Right lobe of liver (tissue), 6 donors: ENCODE data around the gene REG4. TPM values are rescaled to one million over a fixed set of nuclear protein-coding genes. Genes with fewer than 3 reads are reported as not detected.

ENCODE experiments used
- ATAC-seq, 4 donors: fragments of 200-7000 bp; cut with Tn5 transposase; one replicate each; pipeline ENCODE4 v1.9.1; 2020; ENCODE audit warnings: mild to moderate bottlenecking in 4 of 4, moderate library complexity in 4 of 4
- DNase-seq, 3 donors: peaks; one replicate each; pipeline ENCODE4 v3.0.0-alpha.2; 2020
- H3K27ac ChIP-seq, 3 donors: fragments of 200-600 bp; one replicate each; pipeline ENCODE4 v1.8.0; 2022
- H3K27me3 ChIP-seq, 2 donors: fragments of 200-600 bp; one replicate each; pipeline ENCODE4 v1.8.0; 2022
- H3K36me3 ChIP-seq, 4 donors: fragments of 200-600 bp; sonication (generic) in 1 of 4; one replicate each; pipeline versions ENCODE4 v1.5.1 to v1.8.0; 2017 to 2022; ENCODE audit warnings: control low read depth in 1 of 4
- H3K4me1 ChIP-seq, 4 donors: fragments of 200-600 bp; sonication (generic) in 1 of 4; one replicate each; pipeline versions ENCODE4 v1.5.1 to v1.8.0; 2017 to 2022; ENCODE audit warnings: control low read depth in 1 of 4
- H3K4me3 ChIP-seq, 3 donors: fragments of 200-600 bp; one replicate each; pipeline ENCODE4 v1.8.0; 2022
- H3K9me3 ChIP-seq, 4 donors: fragments of 200-600 bp; sonication (generic) in 1 of 4; one replicate each; pipeline versions ENCODE4 v1.5.1 to v1.8.0; 2017 to 2022; ENCODE audit warnings: control low read depth in 1 of 4
- POLR2A ChIP-seq: fragments of 450-650 bp; IDR thresholded peaks from one replicate; pipeline ENCODE4 v1.6.1; 2017; ENCODE audit warnings: antibody characterized with exemption, mild to moderate bottlenecking
- WGBS: methylation state at CpG from one replicate; pipeline ENCODE4 v1.1.6; 2018; ENCODE audit warnings: low coverage, low lambda C conversion rate; ENCODE audit not compliant: insufficient coverage; ENCODE audit errors: missing lambda C conversion rate; 5-methylcytosine and 5-hydroxymethylcytosine counted together
- intact Hi-C, 2 donors: fragments of 100-400 bp; cut with DNase I; formaldehyde crosslinking; loops; one replicate each; pipeline versions ENCODE4 v1.11.2 to v1.14.1; 2022
- total RNA-seq, 6 experiments: library from RNA; depleted of rRNA in 2 of 6; stranded (reverse); fragments of >200 nt in 2 of 6; fragmentation: NEBNext Ultra II Directional in 3 of 6; extraction: Animal tissue kit (Norgen Biotek cat#: 25700) in 3 of 6; gene quantifications; one replicate each; pipeline versions ENCODE4 v1.1.0 to v1.2.4, GENCODE V29; 2016 to 2023
- TF ChIP-seq, protein P1 (sequence below), 4 donors: fragments of 200-600 bp in 3 of 4; fragments of 450-650 bp in 1 of 4; IDR thresholded peaks; one replicate each; pipeline versions ENCODE4 v1.5.1 to v1.8.0; 2016 to 2022; ENCODE audit warnings: antibody characterized with exemption in 4 of 4, mild to moderate bottlenecking in 2 of 4
- donor health status: DM: no; HTN: yes; CAD: no.
- donor health status: DM: no; HTN: no; CAD: no.
- donor health status: DM: no; HTN: no; CAD: no.
- donor health status: DM: no; HTN: yes; CAD: no.
- donor health status: DM: no; HTN: yes; CAD: no.

The REG4 gene
- total RNA-seq, 6 experiments from 2014 or later: 0.20 TPM; not detected in 5

DNA sequence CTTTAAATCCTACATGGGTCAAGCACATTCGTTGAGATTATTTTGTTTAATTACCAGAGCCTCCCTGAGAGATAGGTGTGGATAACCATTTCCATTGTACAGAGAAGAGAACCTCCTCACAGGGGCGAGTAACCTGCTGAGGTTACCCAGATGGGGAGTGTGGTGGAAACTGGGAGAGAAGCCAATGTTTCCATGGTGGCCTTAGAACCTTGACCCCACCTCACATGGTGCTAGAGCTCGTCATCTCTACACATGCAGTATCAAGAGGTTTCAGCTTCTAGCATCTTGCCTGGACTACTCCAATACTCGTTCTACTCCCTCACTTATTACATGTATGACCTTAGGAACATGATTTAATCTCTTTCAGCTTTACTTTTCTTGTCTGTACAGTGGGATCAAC, 4.8 kb downstream of the REG4 start:
- ATAC-seq (peak; percentile 77 to 86 (median 83)), DNase-seq (peak; percentile 27 to 77 (median 67))
- TF ChIP-seq, protein P1, sequence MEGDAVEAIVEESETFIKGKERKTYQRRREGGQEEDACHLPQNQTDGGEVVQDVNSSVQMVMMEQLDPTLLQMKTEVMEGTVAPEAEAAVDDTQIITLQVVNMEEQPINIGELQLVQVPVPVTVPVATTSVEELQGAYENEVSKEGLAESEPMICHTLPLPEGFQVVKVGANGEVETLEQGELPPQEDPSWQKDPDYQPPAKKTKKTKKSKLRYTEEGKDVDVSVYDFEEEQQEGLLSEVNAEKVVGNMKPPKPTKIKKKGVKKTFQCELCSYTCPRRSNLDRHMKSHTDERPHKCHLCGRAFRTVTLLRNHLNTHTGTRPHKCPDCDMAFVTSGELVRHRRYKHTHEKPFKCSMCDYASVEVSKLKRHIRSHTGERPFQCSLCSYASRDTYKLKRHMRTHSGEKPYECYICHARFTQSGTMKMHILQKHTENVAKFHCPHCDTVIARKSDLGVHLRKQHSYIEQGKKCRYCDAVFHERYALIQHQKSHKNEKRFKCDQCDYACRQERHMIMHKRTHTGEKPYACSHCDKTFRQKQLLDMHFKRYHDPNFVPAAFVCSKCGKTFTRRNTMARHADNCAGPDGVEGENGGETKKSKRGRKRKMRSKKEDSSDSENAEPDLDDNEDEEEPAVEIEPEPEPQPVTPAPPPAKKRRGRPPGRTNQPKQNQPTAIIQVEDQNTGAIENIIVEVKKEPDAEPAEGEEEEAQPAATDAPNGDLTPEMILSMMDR (IDR thresholded peaks at IDR 0.05): no peak
- TF ChIP-seq POLR2A: no peak
- peaks cover 0 to 19% (median 7%) of the 10 kb centered on the region in 4 donors for H3K4me1 ChIP-seq
- intact Hi-C loops: no loop called here
- H3K36me3 ChIP-seq: no peaks in the 10 kb centered on the region
- no peaks in the 10 kb centered on the region for H3K9me3 ChIP-seq
- H3K27me3 ChIP-seq: no peaks in the 10 kb centered on the region
- H3K4me3 ChIP-seq: no peak overlapping the region
- 18% methylated on average over 3 of the region's 4 CpGs for WGBS
- peak overlapping the region in 2 of 3 donors; percentile 39 to 64 for H3K27ac ChIP-seq

- no peak for ATAC-seq
- Histone ChIP-seq H3K27me3 (no peaks in the 10 kb centered on the region), H3K4me1 (peaks cover 0 to 19% (median 6%) of the 10 kb centered on the region in 4 donors), H3K9me3 (no peaks in the 10 kb centered on the region), H3K27ac (peak overlapping the region in 2 of 3 donors; percentile 49 to 64), H3K4me3 (no peak overlapping the region), H3K36me3 (no peaks in the 10 kb centered on the region)
- DNase-seq: no peak
- intact Hi-C loops: no loop called here
- TF ChIP-seq, protein P1 (IDR thresholded peaks at IDR 0.05): no peak
- TF ChIP-seq POLR2A: no peak
- 93% methylated on average over 3 of the region's 13 CpGs for WGBS
Observed at GRCh38 chr1:119805746-119806145, 5.5 kb downstream of the REG4 start.

DNA sequence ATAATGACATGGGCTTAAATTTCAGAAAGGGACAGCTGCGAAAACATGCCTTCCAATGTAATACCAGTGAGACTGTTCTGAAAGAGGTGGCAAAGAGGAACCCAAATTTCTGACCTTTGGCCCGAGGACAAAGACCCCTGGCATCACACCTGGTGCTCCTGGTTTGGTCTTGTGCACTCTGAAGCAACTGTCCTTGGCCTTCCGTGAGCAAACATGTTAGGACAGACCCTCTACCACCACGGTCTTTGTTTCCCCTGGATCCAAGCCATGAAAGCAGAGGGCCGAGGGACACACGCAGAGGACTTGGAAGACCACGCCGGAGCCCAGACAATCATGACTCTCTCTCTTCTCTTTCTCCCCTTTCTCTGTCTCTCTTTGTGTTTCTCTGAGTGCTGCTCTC, 6.0 kb downstream of the REG4 start:
- 20% methylated on average over 7 of the region's 8 CpGs for WGBS
- Histone ChIP-seq H3K36me3 (no peaks in the 10 kb centered on the region), H3K4me3 (no peak overlapping the region), H3K27me3 (no peaks in the 10 kb centered on the region), H3K4me1 (peaks cover 0 to 19% (median 6%) of the 10 kb centered on the region in 4 donors), H3K27ac (peak overlapping the region in 2 of 3 donors; percentile 49 to 64), H3K9me3 (no peaks in the 10 kb centered on the region)
- TF ChIP-seq, protein P1 (IDR thresholded peaks at IDR 0.05): no peak
- TF ChIP-seq POLR2A: no peak
- intact Hi-C loops: no loop called here
- DNase-seq (peak in 2 of 3 donors; percentile 68 to 73), ATAC-seq (peak; percentile 18 to 78 (median 34))

GRCh38 chr1:119799599-119800177, 11.6 kb downstream of the REG4 start:
- H3K27me3 ChIP-seq: no peaks in the 10 kb centered on the region
- TF ChIP-seq, protein P1 (IDR thresholded peaks at IDR 0.05): no peak
- no peak for TF ChIP-seq POLR2A
- no peak overlapping the region for H3K27ac ChIP-seq
- intact Hi-C loops: no loop called here
- 68% methylated on average over 7 of the region's 15 CpGs for WGBS
- no peaks in the 10 kb centered on the region for H3K36me3 ChIP-seq
- peaks cover 0 to under 1% (median 0%) of the 10 kb centered on the region in 4 donors for H3K4me1 ChIP-seq
- ATAC-seq (no peak), DNase-seq (no peak)
- H3K4me3 ChIP-seq: no peak overlapping the region
- no peaks in the 10 kb centered on the region for H3K9me3 ChIP-seq
